PFSK-1 (cell line): ENCODE results near the gene TEX38.

Experiments used
- FOXP2 ChIP-seq: optimal IDR thresholded peaks from 2 replicates; pipeline ENCODE3; 2011; ENCODE audit warnings: borderline replicate concordance, control low read depth, inconsistent platforms; ENCODE audit not compliant: insufficient read depth; ENCODE audit errors: extremely low read length, extremely low read depth
- POLR2AphosphoS5 ChIP-seq: IDR thresholded peaks from 2 replicates; pipeline ENCODE4 v1.6.1; 2012; ENCODE audit warnings: low read depth, mild to moderate bottlenecking, control low read depth, low read length, moderate library complexity
- SIN3A ChIP-seq: IDR thresholded peaks from 2 replicates; pipeline ENCODE4 v1.6.1; 2012; ENCODE audit warnings: mild to moderate bottlenecking, low read length, moderate library complexity, borderline replicate concordance; ENCODE audit not compliant: insufficient read depth
- TAF1 ChIP-seq: IDR thresholded peaks from 2 replicates; pipeline ENCODE4 v1.6.1; 2012; ENCODE audit warnings: low read length, control low read depth, borderline replicate concordance; ENCODE audit not compliant: insufficient read depth
- TF ChIP-seq, protein P1 (sequence below), 2 experiments: IDR thresholded peaks; 2 replicates each; pipeline versions ENCODE4 v1.6.1 to v1.8.0; 2011 to 2012; ENCODE audit warnings: low read depth in 2 of 2, low read length in 2 of 2, control low read depth in 1 of 2, inconsistent platforms in 1 of 2, mild to moderate bottlenecking in 1 of 2, moderate library complexity in 1 of 2; ENCODE audit not compliant: insufficient read depth in 1 of 2

Gene TEX38

DNA sequence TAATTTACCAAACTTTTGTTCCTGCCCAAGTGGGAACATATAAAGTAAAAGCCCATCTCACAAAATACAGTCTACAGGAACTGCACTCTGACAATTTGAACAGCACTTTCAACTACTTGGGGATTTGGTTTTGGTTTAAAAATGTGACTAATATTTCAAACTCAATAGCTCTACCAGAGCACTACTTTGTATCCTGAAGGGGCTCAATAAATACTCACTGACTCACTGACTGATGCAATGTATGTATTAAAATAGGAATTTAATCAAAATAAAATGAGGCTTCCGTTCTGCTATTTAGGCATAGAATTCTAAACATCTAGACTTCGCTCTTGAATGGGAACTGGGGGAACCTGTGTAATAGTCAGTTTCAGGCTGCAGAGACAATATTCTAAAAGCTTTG is 25.4 kb downstream of the TEX38 start:
- TF ChIP-seq TAF1 (no peak), FOXP2 (no peak), SIN3A (no peak), POLR2AphosphoS5 (no peak)
- TF ChIP-seq, protein P1, sequence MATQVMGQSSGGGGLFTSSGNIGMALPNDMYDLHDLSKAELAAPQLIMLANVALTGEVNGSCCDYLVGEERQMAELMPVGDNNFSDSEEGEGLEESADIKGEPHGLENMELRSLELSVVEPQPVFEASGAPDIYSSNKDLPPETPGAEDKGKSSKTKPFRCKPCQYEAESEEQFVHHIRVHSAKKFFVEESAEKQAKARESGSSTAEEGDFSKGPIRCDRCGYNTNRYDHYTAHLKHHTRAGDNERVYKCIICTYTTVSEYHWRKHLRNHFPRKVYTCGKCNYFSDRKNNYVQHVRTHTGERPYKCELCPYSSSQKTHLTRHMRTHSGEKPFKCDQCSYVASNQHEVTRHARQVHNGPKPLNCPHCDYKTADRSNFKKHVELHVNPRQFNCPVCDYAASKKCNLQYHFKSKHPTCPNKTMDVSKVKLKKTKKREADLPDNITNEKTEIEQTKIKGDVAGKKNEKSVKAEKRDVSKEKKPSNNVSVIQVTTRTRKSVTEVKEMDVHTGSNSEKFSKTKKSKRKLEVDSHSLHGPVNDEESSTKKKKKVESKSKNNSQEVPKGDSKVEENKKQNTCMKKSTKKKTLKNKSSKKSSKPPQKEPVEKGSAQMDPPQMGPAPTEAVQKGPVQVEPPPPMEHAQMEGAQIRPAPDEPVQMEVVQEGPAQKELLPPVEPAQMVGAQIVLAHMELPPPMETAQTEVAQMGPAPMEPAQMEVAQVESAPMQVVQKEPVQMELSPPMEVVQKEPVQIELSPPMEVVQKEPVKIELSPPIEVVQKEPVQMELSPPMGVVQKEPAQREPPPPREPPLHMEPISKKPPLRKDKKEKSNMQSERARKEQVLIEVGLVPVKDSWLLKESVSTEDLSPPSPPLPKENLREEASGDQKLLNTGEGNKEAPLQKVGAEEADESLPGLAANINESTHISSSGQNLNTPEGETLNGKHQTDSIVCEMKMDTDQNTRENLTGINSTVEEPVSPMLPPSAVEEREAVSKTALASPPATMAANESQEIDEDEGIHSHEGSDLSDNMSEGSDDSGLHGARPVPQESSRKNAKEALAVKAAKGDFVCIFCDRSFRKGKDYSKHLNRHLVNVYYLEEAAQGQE (IDR thresholded peaks at IDR 0.05; ENCODE audit: insufficient read depth in 1 of 2, low read depth in 2 of 2, low read length in 2 of 2) = no peak

DNA sequence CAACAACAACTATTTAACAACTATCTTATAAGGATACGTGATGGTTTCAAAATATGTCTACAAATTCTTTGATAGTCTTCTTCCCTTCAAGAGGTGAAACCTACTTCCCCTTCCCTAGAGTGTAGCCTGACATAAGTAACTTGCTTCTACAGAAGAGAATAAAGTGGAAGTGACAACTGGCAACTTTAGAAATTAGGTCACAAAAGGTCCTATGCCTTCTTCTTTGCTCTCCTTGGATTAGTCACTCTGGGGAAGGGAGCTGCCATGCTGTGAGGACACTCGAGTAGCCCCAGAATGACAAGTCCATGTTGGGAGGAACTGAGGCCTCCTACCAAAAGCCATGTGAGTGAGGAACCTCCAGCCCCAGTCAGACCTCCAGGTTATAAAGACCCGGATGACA is 28.0 kb downstream of the TEX38 start:
- TF ChIP-seq POLR2AphosphoS5 = no peak
- TF ChIP-seq, protein P1 (IDR thresholded peaks at IDR 0.05; ENCODE audit: insufficient read depth in 1 of 2, low read depth in 2 of 2, low read length in 2 of 2) = no peak
- TF ChIP-seq TAF1 = no peak
- no peak for TF ChIP-seq SIN3A

DNA sequence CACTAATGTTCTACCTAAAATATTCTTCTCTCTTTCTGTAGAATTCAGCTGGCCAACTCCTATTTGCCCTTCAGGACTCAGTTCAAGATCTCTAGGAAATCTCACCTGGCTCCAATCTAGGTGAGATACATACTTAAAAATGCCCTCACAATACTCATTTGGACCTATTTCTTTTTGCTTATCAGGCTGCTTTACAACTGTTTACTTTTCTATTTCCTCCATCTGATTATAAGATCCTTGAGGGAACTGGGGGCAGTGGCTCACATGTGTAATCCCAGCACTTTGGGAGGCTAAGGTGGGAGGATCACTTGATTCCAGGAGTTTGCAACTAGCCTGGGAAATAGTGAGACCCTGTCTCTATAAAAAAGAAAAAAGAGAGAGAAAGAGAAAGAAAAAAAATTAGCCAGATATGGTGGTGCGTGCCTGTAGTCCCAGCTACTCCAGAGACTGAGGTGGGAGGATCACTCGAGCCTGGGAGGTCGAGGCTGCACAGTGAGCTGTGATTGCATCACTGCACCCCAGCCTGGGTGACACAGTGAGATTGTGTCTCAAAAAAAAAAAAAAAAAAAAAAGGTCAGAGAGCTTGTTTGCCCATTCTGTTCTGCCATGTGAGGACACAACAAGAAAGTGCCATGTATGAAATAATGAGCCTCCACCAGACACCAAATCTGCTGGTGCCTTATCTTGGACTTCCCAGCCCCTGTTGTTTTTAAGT is 32.4 kb downstream of the TEX38 start:
- TF ChIP-seq SIN3A = no peak
- no peak for TF ChIP-seq POLR2AphosphoS5
- no peak for TF ChIP-seq FOXP2
- no peak for TF ChIP-seq TAF1
- TF ChIP-seq, protein P1 (IDR thresholded peaks at IDR 0.05; ENCODE audit: insufficient read depth in 1 of 2, low read depth in 2 of 2, low read length in 2 of 2) = no peak

DNA sequence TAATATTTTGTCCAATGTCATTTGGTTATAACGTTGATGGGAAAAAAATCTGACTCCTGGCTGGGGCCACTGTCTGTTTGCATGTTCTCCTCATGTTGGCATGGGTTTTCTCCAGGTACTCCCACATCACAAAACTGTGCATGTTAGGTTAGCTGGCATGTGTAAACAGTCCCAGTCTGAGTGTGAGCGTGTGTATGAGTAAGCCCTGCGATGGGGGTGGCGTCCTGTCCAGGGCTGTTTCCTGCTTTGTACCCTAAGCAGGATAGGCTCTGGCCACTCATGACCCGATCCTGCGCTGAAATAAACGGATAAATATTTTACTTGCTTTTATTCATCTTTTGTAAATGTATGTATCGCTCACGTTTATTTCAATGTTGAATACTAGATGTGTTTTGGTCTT is 33.8 kb downstream of the TEX38 start:
- TF ChIP-seq, protein P1 (IDR thresholded peaks at IDR 0.05; ENCODE audit: insufficient read depth in 1 of 2, low read depth in 2 of 2, low read length in 2 of 2) = no peak
- no peak for TF ChIP-seq FOXP2
- no peak for TF ChIP-seq TAF1
- TF ChIP-seq POLR2AphosphoS5 = no peak
- no peak for TF ChIP-seq SIN3A
